Nephron progenitor cell (in vitro differentiated cells): Measurements from ENCODE around the gene HSPG2.

Source experiments
- DNase-seq: peaks from one replicate; pipeline ENCODE4 v3.0.0; 2021
- H3K27ac Mint-ChIP-seq: 2 replicates; pipeline ENCODE4 v1.8.0; 2021; ENCODE audit warnings: mild to moderate bottlenecking, moderate library complexity, mixed read lengths
- H3K27me3 Mint-ChIP-seq: 2 replicates; pipeline ENCODE4 v1.8.0; 2021; ENCODE audit warnings: mild to moderate bottlenecking, low read depth, mixed read lengths; ENCODE audit not compliant: poor library complexity
- H3K36me3 Mint-ChIP-seq: 2 replicates; pipeline ENCODE4 v1.8.0; 2021; ENCODE audit warnings: low read depth, mixed read lengths
- H3K4me1 Mint-ChIP-seq: 2 replicates; pipeline ENCODE4 v1.8.0; 2021; ENCODE audit warnings: mixed read lengths
- H3K4me3 Mint-ChIP-seq: 2 replicates; pipeline ENCODE4 v1.8.0; 2021; ENCODE audit warnings: mild to moderate bottlenecking, moderate library complexity, mixed read lengths
- H3K9me3 Mint-ChIP-seq: 2 replicates; pipeline ENCODE4 v1.8.0; 2021; ENCODE audit warnings: mild to moderate bottlenecking, moderate library complexity, mixed read lengths
- CTCF ChIP-seq: fragments of 200-600 bp; sonication (generic); IDR thresholded peaks from 2 replicates; pipeline ENCODE4 v1.5.0; 2021; ENCODE audit warnings: antibody characterized with exemption

The HSPG2 gene

GRCh38 chr1:21855257-21856096 is 81.6 kb downstream of the HSPG2 start:
- Mint-ChIP-seq H3K27ac (peak overlapping the region; percentile 72), H3K4me3 (no peak overlapping the region), H3K36me3 (peaks cover 26% of the 10 kb centered on the region), H3K27me3 (peaks cover 3% of the 10 kb centered on the region), H3K4me1 (peaks cover 13% of the 10 kb centered on the region), H3K9me3 (no peaks in the 10 kb centered on the region)
- DNase-seq, result no peak
- no peak for TF ChIP-seq CTCF

GRCh38 chr1:21854751-21855131 is 82.4 kb downstream of the HSPG2 start:
- no peaks in the 10 kb centered on the region for H3K9me3 Mint-ChIP-seq
- H3K27me3 Mint-ChIP-seq, result peaks cover 3% of the 10 kb centered on the region
- H3K36me3 Mint-ChIP-seq, result peaks cover 26% of the 10 kb centered on the region
- no peak for DNase-seq
- H3K4me1 Mint-ChIP-seq, result peaks cover 13% of the 10 kb centered on the region
- TF ChIP-seq CTCF, result no peak
- H3K4me3 Mint-ChIP-seq, result no peak overlapping the region
- no peak overlapping the region for H3K27ac Mint-ChIP-seq

GRCh38 chr1:21854090-21854750 is 82.9 kb downstream of the HSPG2 start:
- H3K9me3 Mint-ChIP-seq, result no peaks in the 10 kb centered on the region
- H3K27ac Mint-ChIP-seq, result no peak overlapping the region
- peaks cover 27% of the 10 kb centered on the region for H3K36me3 Mint-ChIP-seq
- peaks cover under 1% of the 10 kb centered on the region for H3K27me3 Mint-ChIP-seq
- H3K4me1 Mint-ChIP-seq, result peaks cover 13% of the 10 kb centered on the region
- no peak overlapping the region for H3K4me3 Mint-ChIP-seq
- no peak for TF ChIP-seq CTCF
- no peak for DNase-seq

- no peak for DNase-seq
- Mint-ChIP-seq H3K4me1 (peaks cover 8% of the 10 kb centered on the region), H3K27me3 (no peaks in the 10 kb centered on the region), H3K27ac (no peak overlapping the region), H3K36me3 (peaks cover 24% of the 10 kb centered on the region), H3K4me3 (no peak overlapping the region), H3K9me3 (no peaks in the 10 kb centered on the region)
- TF ChIP-seq CTCF, result no peak
These were observed 84.0 kb downstream of the HSPG2 start for GRCh38 chr1:21853131-21853427.

GRCh38 chr1:21852282-21853130 is 84.6 kb downstream of the HSPG2 start:
- H3K27me3 Mint-ChIP-seq, result no peaks in the 10 kb centered on the region
- DNase-seq, result no peak
- H3K4me3 Mint-ChIP-seq, result no peak overlapping the region
- H3K4me1 Mint-ChIP-seq, result peaks cover 2% of the 10 kb centered on the region
- TF ChIP-seq CTCF, result no peak
- peaks cover 18% of the 10 kb centered on the region for H3K36me3 Mint-ChIP-seq
- no peaks in the 10 kb centered on the region for H3K9me3 Mint-ChIP-seq
- no peak overlapping the region for H3K27ac Mint-ChIP-seq
